Endodermal cell (in vitro differentiated cells): ENCODE data around the gene FNDC11. TPM values are rescaled to one million over a fixed set of nuclear protein-coding genes. Genes with fewer than 3 reads are reported as not detected.

Experiments used
- DNase-seq: peaks from one replicate; pipeline ENCODE4 v3.0.0-alpha.2; 2017
- H3K27ac ChIP-seq: 2 replicates; pipeline ENCODE4 v1.5.1; 2013; ENCODE audit warnings: mild to moderate bottlenecking, low read depth, low read length, moderate library complexity
- H3K27me3 ChIP-seq: 2 replicates; pipeline ENCODE4 v1.6.1; 2013; ENCODE audit warnings: mild to moderate bottlenecking, low read length, moderate library complexity; ENCODE audit not compliant: insufficient read depth, control insufficient read depth, poor library complexity, severe bottlenecking
- H3K36me3 ChIP-seq: 2 replicates; pipeline ENCODE4 v1.7.0; 2013; ENCODE audit warnings: mild to moderate bottlenecking, low read length, moderate library complexity; ENCODE audit not compliant: control insufficient read depth, insufficient read depth
- H3K4me1 ChIP-seq: one replicate; pipeline ENCODE4 v1.7.0; 2013; ENCODE audit warnings: low read length; ENCODE audit not compliant: control insufficient read depth, insufficient read depth
- H3K4me3 ChIP-seq: 2 replicates; pipeline ENCODE4 v1.5.1; 2013; ENCODE audit warnings: mild to moderate bottlenecking, low read length, moderate library complexity
- H3K9ac ChIP-seq: 2 replicates; pipeline ENCODE4 v1.6.1; 2013; ENCODE audit warnings: mild to moderate bottlenecking, low read length, moderate library complexity; ENCODE audit not compliant: poor library complexity, severe bottlenecking; ENCODE audit errors: extremely low read depth
- H3K9me3 ChIP-seq: 2 replicates; pipeline ENCODE4 v1.6.1; 2013; ENCODE audit warnings: mild to moderate bottlenecking, low read length, moderate library complexity; ENCODE audit not compliant: control insufficient read depth
- H3K27ac Mint-ChIP-seq: 2 replicates; pipeline ENCODE4 v1.8.0; 2020; ENCODE audit warnings: mixed read lengths
- H3K27me3 Mint-ChIP-seq: 2 replicates; pipeline ENCODE4 v1.8.0; 2021; ENCODE audit warnings: mild to moderate bottlenecking, mixed read lengths; ENCODE audit not compliant: insufficient read depth
- H3K36me3 Mint-ChIP-seq: 2 replicates; pipeline ENCODE4 v1.8.0; 2020; ENCODE audit warnings: low read depth, mixed read lengths
- H3K4me1 Mint-ChIP-seq: 2 replicates; pipeline ENCODE4 v1.8.0; 2020; ENCODE audit warnings: mixed read lengths
- H3K4me3 Mint-ChIP-seq: 2 replicates; pipeline ENCODE4 v1.8.0; 2020; ENCODE audit warnings: mild to moderate bottlenecking, moderate library complexity, mixed read lengths
- H3K9me3 Mint-ChIP-seq: 2 replicates; pipeline ENCODE4 v1.8.0; 2020; ENCODE audit warnings: mild to moderate bottlenecking, mixed read lengths
- CTCF ChIP-seq: fragments of 200-600 bp; sonication (generic); conservative IDR thresholded peaks from 2 replicates; pipeline ENCODE4 v1.5.0; 2021; ENCODE audit warnings: antibody characterized with exemption, mild to moderate bottlenecking
- WGBS, 2 experiments: methylation state at CpG; one replicate each; pipeline versions ENCODE4 v1.1.5 to v1.1.7; 2013; ENCODE audit warnings: missing lambda C conversion rate in 2 of 2, mixed read lengths in 1 of 2; ENCODE audit not compliant: insufficient coverage in 1 of 2, insufficient read length in 1 of 2; 5-methylcytosine and 5-hydroxymethylcytosine counted together
- total RNA-seq, 2 donors: library from RNA; stranded (reverse); fragmentation: NEBNext Ultra II Directional in 1 of 2; extraction: Animal tissue kit (Norgen Biotek cat#: 25700) in 1 of 2; gene quantifications; 2 replicates in 1 of 2; 3 replicates in 1 of 2; pipeline ENCODE4 v1.2.1, GENCODE V29; 2021

Gene FNDC11
- total RNA-seq, 2 donors from 2014 or later, result 1.8 to 2.4 TPM

DNA sequence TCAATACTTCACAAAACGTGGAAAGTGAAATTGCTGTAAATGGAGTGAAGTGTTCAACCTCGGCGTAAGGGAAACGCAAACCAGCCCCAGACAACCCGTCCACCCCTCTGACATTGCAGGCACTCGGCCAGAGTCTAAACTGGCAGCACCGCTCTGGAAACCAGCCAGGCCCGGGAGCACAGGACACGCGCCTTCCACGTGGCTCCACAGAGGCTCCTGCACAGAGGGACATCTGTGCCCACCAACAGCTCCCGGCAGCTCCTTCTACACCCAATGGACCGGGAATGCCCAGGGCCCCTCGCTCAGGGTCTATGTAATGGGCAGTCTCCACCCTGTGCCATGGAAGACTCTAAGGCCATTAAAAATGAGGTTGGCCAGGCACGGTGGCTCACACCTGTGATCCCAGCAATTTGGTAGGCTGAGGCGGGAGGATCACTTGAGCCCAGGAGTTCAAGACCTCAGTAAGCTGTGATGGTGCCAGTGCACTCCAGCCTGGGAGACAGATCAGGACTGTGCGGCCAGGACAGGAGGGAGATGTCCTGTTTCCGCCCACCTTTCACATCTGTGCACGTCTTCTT lies 23.4 kb downstream of the FNDC11 start:
- H3K4me1 Mint-ChIP-seq, result no peaks in the 10 kb centered on the region
- no peak for DNase-seq
- no peak overlapping the region for H3K4me3 ChIP-seq
- no peak for TF ChIP-seq CTCF
- H3K4me1 ChIP-seq, result no peaks in the 10 kb centered on the region
- no peak overlapping the region for H3K27ac ChIP-seq
- H3K9ac ChIP-seq, result no peak overlapping the region
- no peaks in the 10 kb centered on the region for H3K9me3 ChIP-seq
- H3K4me3 Mint-ChIP-seq, result no peak overlapping the region
- no peaks in the 10 kb centered on the region for H3K36me3 ChIP-seq
- WGBS, 2 experiments, result 92 to 93% methylated on average over 15 to 19 of the region's 19 CpGs
- no peak overlapping the region for H3K27ac Mint-ChIP-seq
- H3K36me3 Mint-ChIP-seq, result no peaks in the 10 kb centered on the region
- no peaks in the 10 kb centered on the region for H3K9me3 Mint-ChIP-seq
- no peaks in the 10 kb centered on the region for H3K27me3 ChIP-seq
- H3K27me3 Mint-ChIP-seq, result no peaks in the 10 kb centered on the region

DNA sequence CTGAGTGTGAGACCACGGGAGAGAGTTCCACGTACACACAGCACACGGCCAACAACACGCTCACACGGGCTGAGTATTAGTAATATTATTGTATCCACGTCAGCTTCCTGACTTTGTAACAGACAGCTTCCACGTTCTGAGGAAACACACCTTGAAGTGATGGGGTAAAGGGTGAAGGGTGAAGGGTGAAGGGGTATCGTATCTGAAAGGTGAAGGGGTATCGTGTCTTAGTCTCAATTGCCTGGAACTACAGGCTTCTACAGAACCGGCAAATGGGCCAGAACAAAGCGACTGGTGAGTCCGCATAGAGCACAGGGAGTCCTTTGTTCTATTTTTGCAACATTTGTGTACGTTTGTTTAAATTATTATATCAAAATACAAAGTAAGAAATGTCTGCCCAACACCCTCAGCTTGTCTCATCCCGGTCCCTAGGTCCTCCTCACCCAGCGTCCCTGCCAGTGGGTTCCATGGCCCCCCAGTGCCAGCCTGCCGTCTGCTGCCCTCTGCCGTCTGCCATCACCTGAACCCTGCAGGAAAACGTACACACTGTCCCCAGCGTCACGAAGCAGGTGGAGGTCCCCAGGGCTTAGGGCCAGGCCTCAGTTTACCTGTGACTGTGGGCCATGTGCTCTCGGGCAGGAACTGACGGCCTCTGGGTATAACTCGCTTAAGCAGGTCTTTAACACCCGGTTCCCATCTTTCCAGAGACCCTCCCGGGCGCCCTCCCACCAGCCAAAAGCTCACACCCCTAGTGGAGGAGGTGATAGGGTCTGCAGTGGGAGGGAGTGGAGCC lies 24.5 kb downstream of the FNDC11 start:
- H3K27ac ChIP-seq, result no peak overlapping the region
- no peaks in the 10 kb centered on the region for H3K36me3 Mint-ChIP-seq
- WGBS, 2 experiments, result 93 to 95% methylated on average over 16 to 24 of the region's 26 CpGs

DNA sequence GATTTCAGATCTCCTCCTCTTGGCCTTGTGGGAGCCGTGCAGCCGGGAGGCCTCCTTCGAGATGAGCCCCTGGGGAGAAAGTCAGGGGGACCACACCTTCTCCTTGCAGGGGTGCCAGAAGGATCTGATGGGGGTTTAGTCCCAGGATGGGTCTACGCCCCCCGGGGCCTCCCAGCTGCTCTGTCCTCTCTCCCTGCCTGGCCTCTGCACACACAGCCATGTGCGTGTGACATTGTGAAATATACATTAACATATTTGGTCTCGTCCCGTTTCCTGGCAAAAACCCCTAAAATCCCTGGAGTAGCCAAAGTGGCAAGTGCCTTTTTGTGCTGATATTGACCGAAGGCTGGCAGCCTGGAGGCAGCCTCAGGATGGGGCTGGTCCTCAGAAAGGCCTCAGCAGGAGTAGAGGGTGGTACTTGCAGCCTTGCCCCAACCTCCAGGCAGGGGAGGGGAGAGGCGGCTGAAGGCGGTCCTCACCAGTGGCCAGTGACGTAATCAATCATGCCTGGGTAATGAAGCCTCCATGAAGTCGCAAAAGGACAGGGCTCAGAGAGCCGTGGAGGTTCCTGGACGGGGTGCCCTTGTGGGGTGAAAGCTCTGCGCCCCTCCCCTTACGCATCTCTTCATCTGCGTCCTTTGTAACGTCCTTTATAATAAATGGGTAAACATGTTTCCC lies 25.2 kb downstream of the FNDC11 start:
- no peaks in the 10 kb centered on the region for H3K4me1 ChIP-seq
- no peaks in the 10 kb centered on the region for H3K9me3 Mint-ChIP-seq
- no peak overlapping the region for H3K4me3 Mint-ChIP-seq
- H3K27ac ChIP-seq, result no peak overlapping the region
- H3K27ac Mint-ChIP-seq, result no peak overlapping the region
- no peak for DNase-seq
- H3K27me3 Mint-ChIP-seq, result no peaks in the 10 kb centered on the region
- no peak overlapping the region for H3K9ac ChIP-seq
- no peaks in the 10 kb centered on the region for H3K4me1 Mint-ChIP-seq
- H3K36me3 Mint-ChIP-seq, result no peaks in the 10 kb centered on the region
- H3K36me3 ChIP-seq, result no peaks in the 10 kb centered on the region
- WGBS, 2 experiments, result 88 to 91% methylated on average over 15 to 19 of the region's 19 CpGs
- no peaks in the 10 kb centered on the region for H3K9me3 ChIP-seq
- H3K4me3 ChIP-seq, result no peak overlapping the region
- TF ChIP-seq CTCF, result no peak
- H3K27me3 ChIP-seq, result no peaks in the 10 kb centered on the region

More for the DNA sequence above, 24.5 kb downstream of the FNDC11 start:
- Mint-ChIP-seq H3K27me3 (no peaks in the 10 kb centered on the region), H3K4me1 (no peaks in the 10 kb centered on the region), H3K4me3 (no peak overlapping the region), H3K9me3 (no peaks in the 10 kb centered on the region), H3K27ac (no peak overlapping the region)
- no peak for TF ChIP-seq CTCF
- DNase-seq, result no peak
- H3K9me3 ChIP-seq, result no peaks in the 10 kb centered on the region
- no peaks in the 10 kb centered on the region for H3K36me3 ChIP-seq
- no peak overlapping the region for H3K4me3 ChIP-seq
- no peaks in the 10 kb centered on the region for H3K27me3 ChIP-seq
- H3K4me1 ChIP-seq, result no peaks in the 10 kb centered on the region
- no peak overlapping the region for H3K9ac ChIP-seq
